GM21515 (cell line): ENCODE results near the gene ARMC9.
"Not testable (repeated sequence)": the region's sequence is repeated elsewhere in the genome, so short reads cannot be mapped to it uniquely, and the experiment has no call there.

Experiments used
- ATAC-seq: cut with Tn5 transposase; IDR thresholded peaks from one replicate; pipeline ENCODE4 v1.9.1; 2021; ENCODE audit not compliant: unreplicated experiment

The ARMC9 gene

GRCh38 chr2:231360401-231360800, 162.0 kb downstream of the ARMC9 start:
- ATAC-seq = no peak

- ATAC-seq = no peak
Observed at GRCh38 chr2:231360881-231361371, 162.5 kb downstream of the ARMC9 start.

- peak; percentile 79 for ATAC-seq
Observed at GRCh38 chr2:231361701-231362554, 163.5 kb downstream of the ARMC9 start.

GRCh38 chr2:231362555-231363184, 164.2 kb downstream of the ARMC9 start:
- no peak for ATAC-seq

- no peak for ATAC-seq
Observed at GRCh38 chr2:231364061-231364460, 165.6 kb downstream of the ARMC9 start.

- ATAC-seq = no peak
Observed at GRCh38 chr2:231364961-231365810, 166.8 kb downstream of the ARMC9 start.

GRCh38 chr2:231367178-231367577, 168.7 kb downstream of the ARMC9 start:
- ATAC-seq = no peak

- ATAC-seq = no peak
Observed at GRCh38 chr2:231369580-231370428, 171.4 kb downstream of the ARMC9 start.

GRCh38 chr2:231370429-231370748, 172.0 kb downstream of the ARMC9 start:
- no peak for ATAC-seq

GRCh38 chr2:231370749-231371429, 172.5 kb downstream of the ARMC9 start:
- ATAC-seq = no peak

- ATAC-seq = no peak
Observed at GRCh38 chr2:231371430-231372054, 173.1 kb downstream of the ARMC9 start.

- no peak for ATAC-seq
Observed at GRCh38 chr2:231372326-231372725, 173.9 kb downstream of the ARMC9 start.

- no peak for ATAC-seq
Observed at GRCh38 chr2:231373184-231373583, 174.8 kb downstream of the ARMC9 start.

- ATAC-seq = no peak
Observed at GRCh38 chr2:231373786-231374349, 175.4 kb downstream of the ARMC9 start.

- no peak for ATAC-seq
Observed at GRCh38 chr2:231374771-231375170, 176.3 kb downstream of the ARMC9 start.

GRCh38 chr2:231375994-231376615, 177.7 kb downstream of the ARMC9 start:
- ATAC-seq = not testable (repeated sequence)

- no peak for ATAC-seq
Observed at GRCh38 chr2:231376857-231377256, 178.4 kb downstream of the ARMC9 start.

- no peak for ATAC-seq
Observed at GRCh38 chr2:231378026-231378722, 179.7 kb downstream of the ARMC9 start.
